HepG2 (cell line): ENCODE measurements around the gene BICRAL.

Experiments
- CEBPB ChIP-seq: IDR thresholded peaks from 2 replicates; pipeline ENCODE4 v1.6.1; 2011; ENCODE audit warnings: low read depth, low read length, improper control_type of control experiment, borderline replicate concordance
- HCFC1 ChIP-seq: fragments of 150-350 bp; IDR thresholded peaks from 2 replicates; pipeline ENCODE4 v1.6.1; 2014; ENCODE audit warnings: low read depth, low read length
- HIVEP1 ChIP-seq: sonication (generic); formaldehyde crosslinking; IDR thresholded peaks from 2 replicates; pipeline ENCODE4 v1.4.0; 2020; ENCODE audit warnings: mild to moderate bottlenecking, missing genetic modification reagents
- RAD21 ChIP-seq: fragments of 450-650 bp; formaldehyde crosslinking; IDR thresholded peaks from 2 replicates; pipeline ENCODE4 v1.5.0; 2020; ENCODE audit warnings: mild to moderate bottlenecking
- SP1 ChIP-seq, 2 experiments: fragments of 450-650 bp in 1 of 2; sonication (generic) in 1 of 2; formaldehyde crosslinking in 1 of 2; IDR thresholded peaks; 2 replicates each; pipeline versions ENCODE4 v1.4.0 to v1.6.1; 2016 to 2020; ENCODE audit warnings: missing genetic modification reagents in 1 of 2
- SRSF4 ChIP-seq: fragments of 200-400 bp; formaldehyde crosslinking; IDR thresholded peaks from one replicate; pipeline ENCODE4 v1.6.1; 2018; ENCODE audit warnings: mild to moderate bottlenecking, low read depth, low read length, moderate library complexity; ENCODE audit not compliant: poor library complexity, severe bottlenecking
- THYN1 ChIP-seq: sonication (generic); formaldehyde crosslinking; IDR thresholded peaks from 2 replicates; pipeline ENCODE4 v1.8.1; 2023; ENCODE audit warnings: low read depth, mild to moderate bottlenecking, moderate library complexity, missing genetic modification reagents, borderline replicate concordance
- ZBTB2 ChIP-seq: sonication (generic); formaldehyde crosslinking; IDR thresholded peaks from 2 replicates; pipeline ENCODE4 v1.8.0; 2022; ENCODE audit warnings: low read depth, missing genetic modification reagents
- ZNF788 ChIP-seq: sonication (generic); formaldehyde crosslinking; IDR thresholded peaks from 2 replicates; pipeline ENCODE4 v1.5.0; 2020; ENCODE audit warnings: mild to moderate bottlenecking, missing genetic modification reagents, borderline replicate concordance
- TF ChIP-seq, protein P1 (sequence below): conservative IDR thresholded peaks from 2 replicates; pipeline ENCODE4 v1.6.1; 2018; ENCODE audit warnings: missing genetic modification reagents

DNA sequence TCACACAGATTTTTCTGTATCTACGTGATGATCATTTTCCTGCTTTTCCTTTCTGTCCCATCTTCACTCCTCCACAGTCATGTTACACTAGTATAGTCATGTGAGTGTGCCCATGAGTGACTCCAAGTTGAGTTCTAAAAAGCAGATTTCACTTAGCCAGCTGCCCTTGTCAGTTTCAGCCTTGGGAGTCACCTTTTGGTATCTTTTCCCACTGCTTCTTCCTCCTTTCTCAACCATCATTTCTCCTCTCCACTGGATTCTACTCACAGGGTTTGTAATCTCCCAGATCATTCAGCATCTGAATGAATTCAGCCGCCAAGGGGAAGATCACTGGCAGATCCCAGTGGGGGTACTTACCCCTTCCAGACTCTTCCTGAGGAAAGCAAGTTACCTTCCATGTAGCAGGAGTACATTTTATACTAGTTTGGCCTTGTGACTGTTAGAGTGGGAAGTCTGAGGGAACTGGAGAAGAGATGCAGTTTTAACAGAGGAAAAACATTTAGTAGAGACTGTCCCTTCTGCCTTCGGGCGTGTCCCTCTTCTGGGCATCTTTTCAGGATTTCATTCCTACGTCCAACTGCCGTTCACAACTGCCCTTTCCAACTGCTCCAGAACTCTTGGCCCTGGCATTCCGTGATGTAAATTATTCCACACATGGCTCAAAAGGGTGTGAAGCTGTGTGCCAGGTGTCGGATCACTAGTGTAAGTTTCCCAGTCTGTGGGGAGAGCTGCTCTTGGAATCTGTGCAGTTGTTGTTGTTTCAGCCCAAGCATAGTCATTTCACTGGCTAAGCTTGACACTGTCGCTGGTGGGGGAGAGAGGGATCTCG lies 38.9 kb downstream of the BICRAL start:
- no peak for TF ChIP-seq SRSF4
- TF ChIP-seq HIVEP1 (CRISPR knock-in tag) = no peak
- TF ChIP-seq RAD21 (CRISPR knock-in tag) = no peak
- TF ChIP-seq, protein P1, sequence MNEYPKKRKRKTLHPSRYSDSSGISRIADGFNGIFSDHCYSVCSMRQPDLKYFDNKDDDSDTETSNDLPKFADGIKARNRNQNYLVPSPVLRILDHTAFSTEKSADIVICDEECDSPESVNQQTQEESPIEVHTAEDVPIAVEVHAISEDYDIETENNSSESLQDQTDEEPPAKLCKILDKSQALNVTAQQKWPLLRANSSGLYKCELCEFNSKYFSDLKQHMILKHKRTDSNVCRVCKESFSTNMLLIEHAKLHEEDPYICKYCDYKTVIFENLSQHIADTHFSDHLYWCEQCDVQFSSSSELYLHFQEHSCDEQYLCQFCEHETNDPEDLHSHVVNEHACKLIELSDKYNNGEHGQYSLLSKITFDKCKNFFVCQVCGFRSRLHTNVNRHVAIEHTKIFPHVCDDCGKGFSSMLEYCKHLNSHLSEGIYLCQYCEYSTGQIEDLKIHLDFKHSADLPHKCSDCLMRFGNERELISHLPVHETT (CRISPR knock-in tag) = no peak
- TF ChIP-seq THYN1 (CRISPR knock-in tag) = no peak
- TF ChIP-seq ZNF788 (CRISPR knock-in tag) = no peak
- no peak for TF ChIP-seq SP1 (IDR thresholded peaks at IDR 0.05)
- TF ChIP-seq SP1 (CRISPR knock-in tag; IDR thresholded peaks at IDR 0.05) = no peak
- no peak for TF ChIP-seq CEBPB
- TF ChIP-seq ZBTB2 (CRISPR knock-in tag) = no peak
- TF ChIP-seq HCFC1 = no peak
